ENCODE data around the gene ATP8B3. TPM values are rescaled to one million over a fixed set of nuclear protein-coding genes. Genes with fewer than 3 reads are reported as not detected.

ATP8B3 gene
- total and polyA plus RNA-seq, 2 of the 13 experiments (the other 11 are each of a cell fraction or from before 2014, with no cell fraction given), result 2.6 to 5.9 TPM

DNA sequence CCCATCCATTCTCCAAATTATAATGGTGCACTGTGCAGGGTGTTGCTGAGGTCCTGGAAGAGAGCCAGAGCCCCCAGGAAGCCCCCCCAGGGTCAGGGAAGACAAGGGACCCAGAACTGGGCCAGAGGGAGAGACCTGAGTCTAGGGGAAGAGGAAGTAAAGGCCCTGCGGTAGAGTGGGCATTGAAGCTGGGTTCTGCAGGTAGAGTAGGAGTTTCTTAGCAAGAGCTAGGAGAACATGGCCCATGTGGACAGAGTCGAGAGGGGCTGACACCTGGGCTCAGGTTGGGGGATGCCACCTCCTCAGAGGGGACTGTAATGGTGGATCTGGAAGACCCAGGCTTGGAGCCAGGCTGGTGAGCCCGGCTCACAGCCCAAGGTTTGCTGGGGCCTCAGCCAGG lies 75.8 kb downstream of the ATP8B3 start:
- Histone ChIP-seq H3K79me2 (ENCODE audit: insufficient read depth, low read length) (no peaks in the 10 kb centered on the region), H3K36me3 (replicated peaks in 1 of 2; ENCODE audit: control insufficient read depth in 1 of 2, insufficient read depth in 2 of 2, low read length in 2 of 2) (no peaks in the 10 kb centered on the region), H2AFZ (ENCODE audit: low read length) (no peak overlapping the region), H3K27ac (ENCODE audit: extremely low read length, insufficient read depth, low read length) (no peak overlapping the region), H3K4me2 (ENCODE audit: low read depth, low read length) (no peak overlapping the region), H4K20me1 (ENCODE audit: insufficient read depth, low read length) (no peaks in the 10 kb centered on the region), H3K27me3 (ENCODE audit: control insufficient read depth in 1 of 2, insufficient read depth in 2 of 2, low read length in 2 of 2) (peaks cover 3 to 63% of the 10 kb centered on the region in 2 experiments; a peak in 4 of 5 replicates), H3K9me3 (ENCODE audit: low read length) (no peaks in the 10 kb centered on the region), H3K9ac (ENCODE audit: insufficient read depth, low read depth, low read length) (no peak overlapping the region), H3K4me1 (ENCODE audit: insufficient read depth, low read length) (no peaks in the 10 kb centered on the region), H3K4me3 (replicated peaks in 1 of 3; ENCODE audit: insufficient read depth in 1 of 3, low read depth in 2 of 3, low read length in 3 of 3) (no peak overlapping the region)
- in situ Hi-C loops (cut with HindIII; ENCODE audit: extremely low pct_ligation_motif_present, low pct_unique_long_range_greater_than_20kb) (no loop called here), intact Hi-C loops (cut with micrococcal nuclease; ENCODE audit: unreplicated experiment) (no loop called here)
- no TSS peak for BruUV-seq (replicated peaks)
- FAIRE-seq (no peak), DNase-seq (ENCODE audit: low spot score) (no peak), ATAC-seq (no peak; the same call in 2 of the 3 replicates)
- ChIA-PET CTCF (ENCODE audit: low intra/inter-chr PET ratio, low total read pairs) (no interaction called here), POLR2A (no interaction called here)
- 40% methylated on average over 3 of the region's 3 CpGs for WGBS (ENCODE audit: low lambda C conversion rate)
- no peak for TF ChIP-seq MYC (CRISPR knock-in tag; IDR thresholded peaks at IDR 0.05; ENCODE audit: borderline replicate concordance)
- TF ChIP-seq, protein P1, sequence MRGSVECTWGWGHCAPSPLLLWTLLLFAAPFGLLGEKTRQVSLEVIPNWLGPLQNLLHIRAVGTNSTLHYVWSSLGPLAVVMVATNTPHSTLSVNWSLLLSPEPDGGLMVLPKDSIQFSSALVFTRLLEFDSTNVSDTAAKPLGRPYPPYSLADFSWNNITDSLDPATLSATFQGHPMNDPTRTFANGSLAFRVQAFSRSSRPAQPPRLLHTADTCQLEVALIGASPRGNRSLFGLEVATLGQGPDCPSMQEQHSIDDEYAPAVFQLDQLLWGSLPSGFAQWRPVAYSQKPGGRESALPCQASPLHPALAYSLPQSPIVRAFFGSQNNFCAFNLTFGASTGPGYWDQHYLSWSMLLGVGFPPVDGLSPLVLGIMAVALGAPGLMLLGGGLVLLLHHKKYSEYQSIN (CRISPR knock-in tag; IDR thresholded peaks at IDR 0.05; ENCODE audit: borderline replicate concordance), result no peak
- TF ChIP-seq, protein P2, sequence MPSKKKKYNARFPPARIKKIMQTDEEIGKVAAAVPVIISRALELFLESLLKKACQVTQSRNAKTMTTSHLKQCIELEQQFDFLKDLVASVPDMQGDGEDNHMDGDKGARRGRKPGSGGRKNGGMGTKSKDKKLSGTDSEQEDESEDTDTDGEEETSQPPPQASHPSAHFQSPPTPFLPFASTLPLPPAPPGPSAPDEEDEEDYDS (CRISPR knock-in tag; IDR thresholded peaks at IDR 0.05), result no peak
- TF ChIP-seq, protein P3, sequence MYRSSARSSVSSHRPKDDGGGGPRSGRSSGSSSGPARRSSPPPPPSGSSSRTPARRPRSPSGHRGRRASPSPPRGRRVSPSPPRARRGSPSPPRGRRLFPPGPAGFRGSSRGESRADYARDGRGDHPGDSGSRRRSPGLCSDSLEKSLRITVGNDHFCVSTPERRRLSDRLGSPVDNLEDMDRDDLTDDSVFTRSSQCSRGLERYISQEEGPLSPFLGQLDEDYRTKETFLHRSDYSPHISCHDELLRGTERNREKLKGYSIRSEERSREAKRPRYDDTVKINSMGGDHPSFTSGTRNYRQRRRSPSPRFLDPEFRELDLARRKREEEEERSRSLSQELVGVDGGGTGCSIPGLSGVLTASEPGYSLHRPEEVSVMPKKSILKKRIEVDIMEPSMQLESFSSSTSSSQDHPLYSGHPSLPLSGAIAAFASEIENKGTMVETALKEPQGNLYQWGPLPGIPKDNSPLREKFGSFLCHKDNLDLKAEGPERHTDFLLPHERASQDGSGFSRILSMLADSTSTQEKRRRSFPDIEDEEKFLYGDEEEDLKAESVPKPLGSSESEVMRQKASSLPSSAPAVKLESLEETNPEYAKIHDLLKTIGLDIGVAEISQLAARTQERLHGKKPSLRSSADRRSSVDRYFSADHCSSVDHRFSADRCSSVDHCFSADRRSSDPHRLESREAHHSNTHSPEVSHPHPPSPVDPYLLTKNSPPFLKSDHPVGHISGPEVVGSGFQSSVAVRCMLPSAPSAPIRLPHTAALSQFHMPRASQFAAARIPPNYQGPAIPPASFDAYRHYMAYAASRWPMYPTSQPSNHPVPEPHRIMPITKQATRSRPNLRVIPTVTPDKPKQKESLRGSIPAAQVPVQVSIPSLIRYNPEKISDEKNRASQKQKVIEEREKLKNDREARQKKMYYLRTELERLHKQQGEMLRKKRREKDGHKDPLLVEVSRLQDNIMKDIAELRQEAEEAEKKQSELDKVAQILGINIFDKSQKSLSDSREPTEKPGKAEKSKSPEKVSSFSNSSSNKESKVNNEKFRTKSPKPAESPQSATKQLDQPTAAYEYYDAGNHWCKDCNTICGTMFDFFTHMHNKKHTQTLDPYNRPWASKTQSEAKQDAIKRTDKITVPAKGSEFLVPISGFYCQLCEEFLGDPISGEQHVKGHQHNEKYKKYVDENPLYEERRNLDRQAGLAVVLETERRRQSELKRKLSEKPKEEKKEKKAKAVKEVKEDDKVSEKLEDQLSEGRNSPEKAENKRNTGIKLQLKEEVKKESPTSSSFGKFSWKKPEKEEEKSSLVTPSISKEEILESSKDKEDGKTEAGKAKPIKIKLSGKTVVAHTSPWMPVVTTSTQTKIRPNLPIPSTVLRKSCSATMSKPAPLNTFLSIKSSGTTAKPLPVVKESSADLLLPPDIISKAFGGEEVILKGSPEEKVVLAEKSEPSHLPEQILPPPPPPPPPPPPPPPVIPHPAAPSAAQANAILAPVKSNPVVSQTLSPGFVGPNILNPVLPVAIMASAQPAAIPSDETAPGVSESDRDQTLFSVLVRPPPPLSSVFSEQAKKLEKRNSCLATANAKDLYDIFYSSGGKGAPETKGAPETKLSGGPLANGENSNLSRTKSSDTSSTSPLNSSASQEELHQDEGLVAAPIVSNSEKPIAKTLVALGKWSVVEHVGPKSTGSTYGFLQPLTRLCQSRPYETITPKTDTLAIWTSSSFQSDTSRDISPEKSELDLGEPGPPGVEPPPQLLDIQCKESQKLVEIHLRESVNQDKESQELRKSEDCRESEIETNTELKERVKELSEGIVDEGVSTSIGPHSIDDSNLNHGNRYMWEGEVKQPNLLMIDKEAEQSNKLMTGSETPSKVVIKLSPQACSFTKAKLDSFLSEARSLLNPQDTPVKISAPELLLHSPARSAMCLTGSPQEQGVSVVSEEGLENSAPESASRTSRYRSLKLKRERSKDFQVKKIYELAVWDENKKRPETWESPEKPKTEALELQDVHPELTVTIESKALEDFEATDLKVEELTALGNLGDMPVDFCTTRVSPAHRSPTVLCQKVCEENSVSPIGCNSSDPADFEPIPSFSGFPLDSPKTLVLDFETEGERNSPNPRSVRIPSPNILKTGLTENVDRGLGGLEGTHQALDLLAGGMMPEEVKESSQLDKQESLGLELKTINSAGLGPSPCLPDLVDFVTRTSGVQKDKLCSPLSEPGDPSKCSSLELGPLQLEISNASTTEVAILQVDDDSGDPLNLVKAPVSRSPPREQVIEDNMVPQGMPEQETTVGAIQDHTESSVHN (CRISPR knock-in tag; IDR thresholded peaks at IDR 0.05), result no peak
- TF ChIP-seq, protein P4, sequence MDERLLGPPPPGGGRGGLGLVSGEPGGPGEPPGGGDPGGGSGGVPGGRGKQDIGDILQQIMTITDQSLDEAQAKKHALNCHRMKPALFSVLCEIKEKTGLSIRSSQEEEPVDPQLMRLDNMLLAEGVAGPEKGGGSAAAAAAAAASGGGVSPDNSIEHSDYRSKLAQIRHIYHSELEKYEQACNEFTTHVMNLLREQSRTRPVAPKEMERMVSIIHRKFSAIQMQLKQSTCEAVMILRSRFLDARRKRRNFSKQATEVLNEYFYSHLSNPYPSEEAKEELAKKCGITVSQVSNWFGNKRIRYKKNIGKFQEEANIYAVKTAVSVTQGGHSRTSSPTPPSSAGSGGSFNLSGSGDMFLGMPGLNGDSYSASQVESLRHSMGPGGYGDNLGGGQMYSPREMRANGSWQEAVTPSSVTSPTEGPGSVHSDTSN (CRISPR knock-in tag; IDR thresholded peaks at IDR 0.05), result no peak
